ENCODE measurements around the gene CACNA1D.

Gene CACNA1D

DNA sequence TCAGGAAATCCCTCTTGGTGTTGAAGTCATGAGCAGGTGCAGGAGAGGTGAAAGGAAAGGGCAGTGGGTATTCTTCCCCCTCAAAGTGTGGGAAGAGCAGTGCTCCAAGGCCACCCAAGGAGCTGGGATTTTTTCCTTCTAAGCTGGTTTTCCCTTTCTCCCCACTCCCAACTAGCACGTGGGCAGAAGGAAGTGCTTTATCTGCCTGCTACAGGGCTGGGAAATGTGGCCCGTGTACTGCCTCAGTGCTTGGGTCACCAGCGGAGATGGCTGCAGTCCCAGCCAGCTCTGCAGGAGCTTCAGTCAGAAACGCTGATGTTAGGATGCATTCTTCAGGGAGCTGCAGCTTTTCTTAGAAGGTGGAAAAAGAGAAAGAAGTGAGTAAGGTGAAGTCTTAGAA is 99.2 kb downstream of the CACNA1D start:
- Mint-ChIP-seq H3K27ac (ENCODE audit: low read depth) (no peak overlapping the region), H3K36me3 (ENCODE audit: insufficient read depth) (no peaks in the 10 kb centered on the region), H3K9me3 (no peaks in the 10 kb centered on the region)

DNA sequence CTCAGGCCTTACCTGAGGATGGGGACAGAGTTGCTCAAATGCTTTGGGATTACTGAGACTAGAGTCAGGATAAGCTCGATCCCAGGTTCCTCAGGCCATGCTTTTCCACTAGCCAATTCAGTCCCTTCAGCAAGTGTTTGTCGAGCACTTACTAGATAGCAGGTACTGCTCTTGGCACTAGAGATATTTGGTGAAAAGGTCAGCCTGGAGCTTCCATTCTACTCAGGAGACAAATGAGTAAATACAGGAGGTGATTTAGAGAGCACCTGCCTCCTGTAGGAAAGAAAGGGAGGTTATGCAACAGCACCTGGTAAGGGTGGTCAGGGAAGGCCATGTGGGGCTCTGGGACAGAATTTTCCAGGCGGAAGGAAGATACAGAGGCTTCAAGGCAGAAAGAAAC is 99.9 kb downstream of the CACNA1D start:
- no peak for ATAC-seq (replicated peaks; ENCODE audit: extremely low read depth, poor library complexity, severe bottlenecking)

More for the DNA sequence above, 99.2 kb downstream of the CACNA1D start:
- no peak for DNase-seq (ENCODE audit: low spot score in 2 of 2)
- no peak for ATAC-seq (replicated peaks; ENCODE audit: extremely low read depth, poor library complexity, severe bottlenecking)
- H3K27me3 Mint-ChIP-seq, result peaks cover 25% of the 10 kb centered on the region
- H3K4me3 Mint-ChIP-seq, result no peak overlapping the region
- H3K4me1 Mint-ChIP-seq, result no peaks in the 10 kb centered on the region

DNA sequence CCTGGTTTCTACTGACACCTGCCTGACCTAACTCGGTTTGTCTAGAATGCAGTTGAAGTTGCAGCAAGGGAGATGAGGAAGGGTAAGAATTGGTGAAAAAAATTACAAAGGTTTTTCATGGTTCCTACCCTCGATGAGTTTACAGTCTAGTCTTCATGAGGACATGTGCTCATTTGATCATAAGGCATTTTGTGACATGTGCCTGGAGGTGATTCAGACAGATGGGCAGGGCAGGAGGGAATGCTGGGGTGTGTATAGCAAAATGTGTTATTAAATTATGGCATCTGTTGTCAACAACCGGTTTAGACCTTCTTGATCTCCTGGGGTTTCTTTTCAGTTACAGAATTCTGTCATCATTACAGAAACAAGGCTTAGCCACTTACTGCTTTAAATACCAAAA is 101.2 kb downstream of the CACNA1D start:
- Mint-ChIP-seq H3K4me1 (no peaks in the 10 kb centered on the region), H3K4me3 (no peak overlapping the region), H3K27me3 (peaks cover 25% of the 10 kb centered on the region), H3K27ac (ENCODE audit: low read depth) (no peak overlapping the region), H3K36me3 (ENCODE audit: insufficient read depth) (no peaks in the 10 kb centered on the region), H3K9me3 (no peaks in the 10 kb centered on the region)
- DNase-seq (ENCODE audit: low spot score in 2 of 2) (no peak), ATAC-seq (replicated peaks; ENCODE audit: extremely low read depth, poor library complexity, severe bottlenecking) (no peak)

More for the DNA sequence above, 99.9 kb downstream of the CACNA1D start:
- no peak for DNase-seq (ENCODE audit: low spot score in 2 of 2)
- H3K4me3 Mint-ChIP-seq, result no peak overlapping the region
- no peaks in the 10 kb centered on the region for H3K9me3 Mint-ChIP-seq
- H3K27me3 Mint-ChIP-seq, result peaks cover 25% of the 10 kb centered on the region
- no peaks in the 10 kb centered on the region for H3K36me3 Mint-ChIP-seq (ENCODE audit: insufficient read depth)
- H3K27ac Mint-ChIP-seq (ENCODE audit: low read depth), result no peak overlapping the region
- no peaks in the 10 kb centered on the region for H3K4me1 Mint-ChIP-seq

DNA sequence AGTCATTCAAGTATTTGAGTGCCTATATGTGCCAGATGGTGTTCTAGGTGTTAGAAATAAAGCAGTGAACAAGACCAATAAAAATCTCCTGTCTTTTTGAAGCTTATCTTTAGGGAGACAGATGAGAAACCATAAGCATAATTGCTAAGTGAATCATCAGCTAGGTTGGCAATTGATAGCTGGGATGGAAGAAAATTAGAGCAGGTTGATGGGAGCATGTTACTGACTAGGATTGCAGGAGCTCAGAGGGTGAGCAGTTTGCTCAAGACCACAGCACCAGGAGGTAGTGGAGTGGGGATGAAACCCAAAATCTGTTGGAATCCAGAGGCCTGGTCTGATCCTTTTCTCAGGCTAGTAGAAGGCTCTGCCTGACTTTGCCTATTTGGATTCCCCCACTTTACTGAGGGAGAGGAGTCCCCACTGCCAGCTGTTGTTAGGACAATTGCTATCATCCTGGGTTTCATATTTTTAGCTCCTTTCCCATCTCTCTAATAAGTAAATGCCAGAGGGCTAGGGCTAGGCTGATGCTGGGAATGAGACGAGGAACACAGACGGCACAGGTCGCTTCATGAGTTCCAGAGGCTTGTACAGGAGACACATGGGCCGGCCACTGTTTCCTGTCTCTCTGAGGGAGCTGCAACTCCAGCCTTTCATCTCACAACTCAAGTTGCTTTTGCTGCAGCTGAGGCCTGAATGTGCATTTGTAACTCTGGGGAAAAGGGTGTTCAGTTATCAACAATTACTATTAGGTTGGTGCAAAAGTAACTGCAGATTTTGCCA is 102.9 kb downstream of the CACNA1D start:
- Mint-ChIP-seq H3K9me3 (no peaks in the 10 kb centered on the region), H3K4me1 (no peaks in the 10 kb centered on the region), H3K27ac (ENCODE audit: low read depth) (no peak overlapping the region), H3K27me3 (peaks cover 25% of the 10 kb centered on the region), H3K4me3 (no peak overlapping the region), H3K36me3 (ENCODE audit: insufficient read depth) (no peaks in the 10 kb centered on the region)
- ATAC-seq (replicated peaks; ENCODE audit: extremely low read depth, poor library complexity, severe bottlenecking) (no peak), DNase-seq (ENCODE audit: low spot score in 2 of 2) (no peak)

- Mint-ChIP-seq H3K4me1 (no peaks in the 10 kb centered on the region), H3K4me3 (no peak overlapping the region), H3K27ac (ENCODE audit: low read depth) (no peak overlapping the region), H3K27me3 (peaks cover 8% of the 10 kb centered on the region), H3K9me3 (no peaks in the 10 kb centered on the region), H3K36me3 (ENCODE audit: insufficient read depth) (no peaks in the 10 kb centered on the region)
- ATAC-seq (replicated peaks; ENCODE audit: extremely low read depth, poor library complexity, severe bottlenecking), result no peak
- DNase-seq (ENCODE audit: low spot score in 2 of 2), result no peak
Observed at GRCh38 chr3:53599771-53600170, 105.4 kb downstream of the CACNA1D start.

GRCh38 chr3:53602866-53603265 is 108.5 kb downstream of the CACNA1D start:
- Mint-ChIP-seq H3K9me3 (no peaks in the 10 kb centered on the region), H3K4me3 (no peak overlapping the region), H3K4me1 (no peaks in the 10 kb centered on the region), H3K36me3 (ENCODE audit: insufficient read depth) (no peaks in the 10 kb centered on the region), H3K27ac (ENCODE audit: low read depth) (no peak overlapping the region), H3K27me3 (peaks cover 11% of the 10 kb centered on the region)
- DNase-seq (ENCODE audit: low spot score in 2 of 2) (no peak), ATAC-seq (replicated peaks; ENCODE audit: extremely low read depth, poor library complexity, severe bottlenecking) (no peak)

- Mint-ChIP-seq H3K36me3 (ENCODE audit: insufficient read depth) (no peaks in the 10 kb centered on the region), H3K27ac (ENCODE audit: low read depth) (no peak overlapping the region), H3K27me3 (peaks cover 20% of the 10 kb centered on the region), H3K4me1 (no peaks in the 10 kb centered on the region), H3K4me3 (no peak overlapping the region), H3K9me3 (no peaks in the 10 kb centered on the region)
- ATAC-seq (replicated peaks; ENCODE audit: extremely low read depth, poor library complexity, severe bottlenecking), result no peak
- DNase-seq (ENCODE audit: low spot score in 2 of 2), result no peak
Observed at GRCh38 chr3:53604232-53604631, 109.8 kb downstream of the CACNA1D start.

- H3K4me3 Mint-ChIP-seq, result no peak overlapping the region
- no peaks in the 10 kb centered on the region for H3K4me1 Mint-ChIP-seq
- ATAC-seq (replicated peaks; ENCODE audit: extremely low read depth, poor library complexity, severe bottlenecking), result no peak
- H3K27me3 Mint-ChIP-seq, result peaks cover 34% of the 10 kb centered on the region
- H3K9me3 Mint-ChIP-seq, result no peaks in the 10 kb centered on the region
- H3K36me3 Mint-ChIP-seq (ENCODE audit: insufficient read depth), result no peaks in the 10 kb centered on the region
- H3K27ac Mint-ChIP-seq (ENCODE audit: low read depth), result no peak overlapping the region
- no peak for DNase-seq (ENCODE audit: low spot score in 2 of 2)
Observed at GRCh38 chr3:53606793-53607192, 112.4 kb downstream of the CACNA1D start.

DNA sequence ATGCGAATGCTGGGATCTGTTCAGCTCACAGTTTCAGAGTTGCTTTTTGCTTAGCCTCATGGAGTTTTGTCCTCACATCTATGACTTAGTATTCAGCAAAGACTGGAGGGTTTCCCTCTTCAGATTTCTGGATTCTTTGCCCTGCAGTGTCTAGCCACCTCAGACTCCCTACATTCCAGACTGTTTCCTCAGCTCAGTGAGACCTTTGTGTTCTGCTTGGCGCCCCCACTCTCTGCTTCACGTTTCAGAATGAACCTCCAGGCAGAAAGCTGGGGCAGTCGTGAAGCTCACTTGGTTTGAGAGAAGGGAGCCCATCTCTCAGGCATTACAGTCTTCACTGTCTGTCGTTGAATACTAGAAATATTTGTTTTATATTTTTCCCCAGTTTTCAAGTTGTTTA is 118.1 kb downstream of the CACNA1D start:
- Mint-ChIP-seq H3K9me3 (no peaks in the 10 kb centered on the region), H3K27ac (ENCODE audit: low read depth) (no peak overlapping the region), H3K4me1 (no peaks in the 10 kb centered on the region), H3K36me3 (ENCODE audit: insufficient read depth) (no peaks in the 10 kb centered on the region), H3K27me3 (peaks cover 63% of the 10 kb centered on the region), H3K4me3 (no peak overlapping the region)
- ATAC-seq (replicated peaks; ENCODE audit: extremely low read depth, poor library complexity, severe bottlenecking), result no peak
- no peak for DNase-seq (ENCODE audit: low spot score in 2 of 2)

DNA sequence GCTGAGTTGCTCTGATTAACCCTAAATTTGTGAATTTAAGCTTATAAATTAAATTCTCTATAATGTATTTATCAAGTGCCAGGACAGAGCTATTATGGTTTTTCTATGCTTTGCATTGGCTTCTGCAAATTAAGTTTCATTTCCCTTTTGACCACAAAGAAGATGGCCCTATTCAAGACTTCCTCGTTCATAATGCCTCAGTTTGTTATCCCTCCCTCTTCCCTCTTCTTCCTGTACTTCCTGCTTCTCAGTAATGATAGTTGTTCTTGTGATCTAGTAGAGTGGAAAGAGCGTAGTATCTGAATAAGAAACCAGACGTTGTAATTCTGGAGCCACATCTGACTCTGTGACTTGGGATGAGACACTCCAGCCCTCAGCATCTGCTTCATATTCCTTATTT is 118.7 kb downstream of the CACNA1D start:
- no peaks in the 10 kb centered on the region for H3K36me3 Mint-ChIP-seq (ENCODE audit: insufficient read depth)

GRCh38 chr3:53614307-53614706 is 119.9 kb downstream of the CACNA1D start:
- Mint-ChIP-seq H3K9me3 (no peaks in the 10 kb centered on the region), H3K27ac (ENCODE audit: low read depth) (no peak overlapping the region), H3K4me1 (no peaks in the 10 kb centered on the region), H3K4me3 (no peak overlapping the region), H3K36me3 (ENCODE audit: insufficient read depth) (no peaks in the 10 kb centered on the region), H3K27me3 (peaks cover 66% of the 10 kb centered on the region)
- ATAC-seq (replicated peaks; ENCODE audit: extremely low read depth, poor library complexity, severe bottlenecking) (no peak), DNase-seq (ENCODE audit: low spot score in 2 of 2) (no peak)

More for the DNA sequence above, 118.7 kb downstream of the CACNA1D start:
- no peaks in the 10 kb centered on the region for H3K9me3 Mint-ChIP-seq
- ATAC-seq (replicated peaks; ENCODE audit: extremely low read depth, poor library complexity, severe bottlenecking), result no peak
- no peak overlapping the region for H3K27ac Mint-ChIP-seq (ENCODE audit: low read depth)
- peaks cover 65% of the 10 kb centered on the region for H3K27me3 Mint-ChIP-seq
- DNase-seq (ENCODE audit: low spot score in 2 of 2), result no peak
- no peaks in the 10 kb centered on the region for H3K4me1 Mint-ChIP-seq
- no peak overlapping the region for H3K4me3 Mint-ChIP-seq

GRCh38 chr3:53616321-53616720 is 121.9 kb downstream of the CACNA1D start:
- H3K4me1 Mint-ChIP-seq, result no peaks in the 10 kb centered on the region
- ATAC-seq (replicated peaks; ENCODE audit: extremely low read depth, poor library complexity, severe bottlenecking) (no peak), DNase-seq (ENCODE audit: low spot score in 2 of 2) (no peak)
- H3K27ac Mint-ChIP-seq (ENCODE audit: low read depth), result no peak overlapping the region
- H3K4me3 Mint-ChIP-seq, result no peak overlapping the region
- H3K27me3 Mint-ChIP-seq, result peaks cover 72% of the 10 kb centered on the region
- no peaks in the 10 kb centered on the region for H3K36me3 Mint-ChIP-seq (ENCODE audit: insufficient read depth)
- no peaks in the 10 kb centered on the region for H3K9me3 Mint-ChIP-seq

GRCh38 chr3:53616971-53617892 is 122.8 kb downstream of the CACNA1D start:
- no peaks in the 10 kb centered on the region for H3K4me1 Mint-ChIP-seq
- H3K36me3 Mint-ChIP-seq (ENCODE audit: insufficient read depth), result no peaks in the 10 kb centered on the region
- no peak overlapping the region for H3K4me3 Mint-ChIP-seq
- no peaks in the 10 kb centered on the region for H3K9me3 Mint-ChIP-seq
- no peak overlapping the region for H3K27ac Mint-ChIP-seq (ENCODE audit: low read depth)
- DNase-seq (ENCODE audit: low spot score in 2 of 2), result no peak
- no peak for ATAC-seq (replicated peaks; ENCODE audit: extremely low read depth, poor library complexity, severe bottlenecking)
- H3K27me3 Mint-ChIP-seq, result peaks cover 76% of the 10 kb centered on the region
